Upper lobe of left lung (tissue), 6 donors: Measurements from ENCODE around the gene GOT1. TPM values are rescaled to one million over a fixed set of nuclear protein-coding genes. Genes with fewer than 3 reads are reported as not detected.

ENCODE experiments used
- ATAC-seq, 2 donors: fragments of 200-7000 bp; cut with Tn5 transposase; one replicate each; pipeline ENCODE4 v1.9.1; 2022; ENCODE audit warnings: mild to moderate bottlenecking in 2 of 2, moderate library complexity in 2 of 2; ENCODE audit not compliant: low FRiP score in 2 of 2
- DNase-seq, 2 donors: peaks; one replicate each; pipeline ENCODE4 v3.0.0-alpha.2; 2019 to 2020
- H3K27ac ChIP-seq, 4 donors: fragments of 200-600 bp; sonication (generic); one replicate each; pipeline ENCODE4 v1.5.1; 2016 to 2019
- H3K27me3 ChIP-seq, 4 donors: fragments of 200-600 bp; sonication (generic); one replicate each; pipeline ENCODE4 v1.5.1; 2017 to 2019
- H3K36me3 ChIP-seq, 4 donors: fragments of 200-600 bp; sonication (generic); one replicate each; pipeline ENCODE4 v1.5.1; 2016 to 2019
- H3K4me1 ChIP-seq, 4 donors: fragments of 200-600 bp; sonication (generic); one replicate each; pipeline ENCODE4 v1.5.1; 2018 to 2019
- H3K4me3 ChIP-seq, 4 donors: fragments of 200-600 bp; sonication (generic); one replicate each; pipeline ENCODE4 v1.5.1; 2017 to 2019; ENCODE audit warnings: mild to moderate bottlenecking in 2 of 4, moderate library complexity in 1 of 4
- H3K9me3 ChIP-seq, 4 donors: fragments of 200-600 bp; sonication (generic); one replicate each; pipeline ENCODE4 v1.5.1; 2018 to 2019
- EP300 ChIP-seq, 4 donors: sonication (generic); formaldehyde crosslinking; IDR thresholded peaks; one replicate each; pipeline ENCODE4 v1.5.1; 2017; ENCODE audit warnings: antibody characterized with exemption in 4 of 4, control low read depth in 2 of 4
- POLR2A ChIP-seq, 4 donors: fragments of 450-650 bp; IDR thresholded peaks; one replicate each; pipeline ENCODE4 v1.5.1; 2016 to 2017; ENCODE audit warnings: antibody characterized with exemption in 4 of 4, mild to moderate bottlenecking in 2 of 4
- POLR2AphosphoS5 ChIP-seq, 2 donors: sonication (generic); formaldehyde crosslinking; IDR thresholded peaks; one replicate each; pipeline ENCODE4 v1.5.1; 2017; ENCODE audit warnings: antibody characterized with exemption in 2 of 2
- WGBS, 2 donors: methylation state at CpG; one replicate each; pipeline ENCODE4 v1.1.5; 2017 to 2018; 5-methylcytosine and 5-hydroxymethylcytosine counted together
- total RNA-seq, 6 donors: library from RNA; depleted of rRNA in 4 of 6; stranded (reverse); fragments of >200 nt in 4 of 6; gene quantifications; one replicate each; pipeline versions ENCODE4 v1.1.0 to v1.2.1, GENCODE V29; 2016 to 2021
- TF ChIP-seq, protein P1 (sequence below), 6 experiments: fragments of 450-650 bp in 4 of 6; fragments of 200-600 bp in 2 of 6; sonication (generic) in 2 of 6; IDR thresholded peaks; one replicate each; pipeline ENCODE4 v1.5.1; 2016 to 2019; ENCODE audit warnings: antibody characterized with exemption in 6 of 6
- donor health status: DM: no; HTN: no; CAD: no; lungs with moderate emphysema.
- donor health status: DM: no; HTN: yes; CAD: no; lungs with severe emphysema.

Gene GOT1
- total RNA-seq, 6 donors from 2014 or later: 13.1 to 46.8 (median 25.7) TPM

GRCh38 chr10:99456207-99456930 lies 25.9 kb upstream of the GOT1 start:
- no peak for TF ChIP-seq EP300 (IDR thresholded peaks at IDR 0.05)
- no peak for TF ChIP-seq POLR2A (IDR thresholded peaks at IDR 0.05)
- TF ChIP-seq POLR2AphosphoS5 (IDR thresholded peaks at IDR 0.05): no peak
- TF ChIP-seq, protein P1, sequence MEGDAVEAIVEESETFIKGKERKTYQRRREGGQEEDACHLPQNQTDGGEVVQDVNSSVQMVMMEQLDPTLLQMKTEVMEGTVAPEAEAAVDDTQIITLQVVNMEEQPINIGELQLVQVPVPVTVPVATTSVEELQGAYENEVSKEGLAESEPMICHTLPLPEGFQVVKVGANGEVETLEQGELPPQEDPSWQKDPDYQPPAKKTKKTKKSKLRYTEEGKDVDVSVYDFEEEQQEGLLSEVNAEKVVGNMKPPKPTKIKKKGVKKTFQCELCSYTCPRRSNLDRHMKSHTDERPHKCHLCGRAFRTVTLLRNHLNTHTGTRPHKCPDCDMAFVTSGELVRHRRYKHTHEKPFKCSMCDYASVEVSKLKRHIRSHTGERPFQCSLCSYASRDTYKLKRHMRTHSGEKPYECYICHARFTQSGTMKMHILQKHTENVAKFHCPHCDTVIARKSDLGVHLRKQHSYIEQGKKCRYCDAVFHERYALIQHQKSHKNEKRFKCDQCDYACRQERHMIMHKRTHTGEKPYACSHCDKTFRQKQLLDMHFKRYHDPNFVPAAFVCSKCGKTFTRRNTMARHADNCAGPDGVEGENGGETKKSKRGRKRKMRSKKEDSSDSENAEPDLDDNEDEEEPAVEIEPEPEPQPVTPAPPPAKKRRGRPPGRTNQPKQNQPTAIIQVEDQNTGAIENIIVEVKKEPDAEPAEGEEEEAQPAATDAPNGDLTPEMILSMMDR (IDR thresholded peaks at IDR 0.05): no peak
- H3K4me1 ChIP-seq: no peaks in the 10 kb centered on the region
- H3K27me3 ChIP-seq: peaks cover 0 to under 1% (median 0%) of the 10 kb centered on the region in 4 donors
- no peak overlapping the region for H3K27ac ChIP-seq
- H3K4me3 ChIP-seq: no peak overlapping the region
- no peak for ATAC-seq
- DNase-seq: no peak
- H3K36me3 ChIP-seq: no peaks in the 10 kb centered on the region
- no peaks in the 10 kb centered on the region for H3K9me3 ChIP-seq
- WGBS, 2 donors: 83 to 90% methylated on average over 3 of the region's 3 CpGs

DNA sequence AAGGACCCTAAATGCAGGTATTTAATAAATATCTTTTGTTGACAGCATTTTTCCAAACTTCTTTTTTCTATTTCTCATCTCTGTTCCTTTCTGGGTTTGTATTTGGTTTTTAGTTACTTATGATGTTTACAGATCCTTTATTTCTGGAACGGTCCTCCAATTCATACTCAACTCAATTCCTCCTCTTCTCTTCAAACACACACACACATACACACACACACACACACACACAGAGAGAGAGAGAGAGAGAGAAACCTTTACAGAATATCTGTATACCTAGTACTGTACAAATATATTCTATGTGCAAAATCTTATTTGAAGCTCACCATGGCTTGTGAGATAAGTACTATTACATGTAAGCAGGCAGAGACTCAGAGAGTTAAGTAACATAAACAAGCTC lies 21.6 kb upstream of the GOT1 start:
- WGBS, 2 donors: 59 to 75% methylated on average over 1 of the region's 1 CpG
- Histone ChIP-seq H3K27ac (no peak overlapping the region), H3K4me1 (no peaks in the 10 kb centered on the region), H3K4me3 (no peak overlapping the region), H3K27me3 (peaks cover 0 to 3% (median 0%) of the 10 kb centered on the region in 4 donors), H3K9me3 (no peaks in the 10 kb centered on the region), H3K36me3 (no peaks in the 10 kb centered on the region)
- ATAC-seq: no peak
- TF ChIP-seq POLR2AphosphoS5 (IDR thresholded peaks at IDR 0.05) (no peak), EP300 (IDR thresholded peaks at IDR 0.05) (no peak), POLR2A (IDR thresholded peaks at IDR 0.05) (no peak)
- TF ChIP-seq, protein P1 (IDR thresholded peaks at IDR 0.05): no peak
- DNase-seq: no peak

- ATAC-seq (no peak), DNase-seq (no peak)
- no peaks in the 10 kb centered on the region for H3K36me3 ChIP-seq
- no peaks in the 10 kb centered on the region for H3K9me3 ChIP-seq
- H3K4me1 ChIP-seq: no peaks in the 10 kb centered on the region
- no peak overlapping the region for H3K27ac ChIP-seq
- no peak overlapping the region for H3K4me3 ChIP-seq
- 42% methylated on average over 5 of the region's 5 CpGs for WGBS, 2 donors
- H3K27me3 ChIP-seq: peaks cover 0 to 3% (median 0%) of the 10 kb centered on the region in 4 donors
- TF ChIP-seq, protein P1 (IDR thresholded peaks at IDR 0.05): no peak
- TF ChIP-seq POLR2AphosphoS5 (IDR thresholded peaks at IDR 0.05) (no peak), POLR2A (IDR thresholded peaks at IDR 0.05) (no peak), EP300 (IDR thresholded peaks at IDR 0.05) (no peak)
Measured at GRCh38 chr10:99451499-99451788, 21.0 kb upstream of the GOT1 start.

GRCh38 chr10:99450624-99451498 lies 20.4 kb upstream of the GOT1 start:
- H3K36me3 ChIP-seq: no peaks in the 10 kb centered on the region
- no peaks in the 10 kb centered on the region for H3K4me1 ChIP-seq
- H3K9me3 ChIP-seq: no peaks in the 10 kb centered on the region
- TF ChIP-seq, protein P1 (IDR thresholded peaks at IDR 0.05): no peak
- TF ChIP-seq POLR2A (IDR thresholded peaks at IDR 0.05) (no peak), POLR2AphosphoS5 (IDR thresholded peaks at IDR 0.05) (no peak), EP300 (IDR thresholded peaks at IDR 0.05) (no peak)
- peaks cover 0 to 3% (median 0%) of the 10 kb centered on the region in 4 donors for H3K27me3 ChIP-seq
- DNase-seq (no peak), ATAC-seq (no peak)
- no peak overlapping the region for H3K27ac ChIP-seq
- WGBS, 2 donors: 54 to 56% methylated on average over 6 of the region's 6 CpGs
- H3K4me3 ChIP-seq: no peak overlapping the region
